Measurements from ENCODE around the gene LCLAT1. TPM values are rescaled to one million over a fixed set of nuclear protein-coding genes. Genes with fewer than 3 reads are reported as not detected.

LCLAT1 gene
- total RNA-seq, 1 donor from 2014 or later = 26.7 TPM

- no peaks in the 10 kb centered on the region for H3K36me3 ChIP-seq (ENCODE audit: control insufficient read depth, insufficient read depth, low read length)
- TF ChIP-seq CTCF (IDR thresholded peaks at IDR 0.05; ENCODE audit: insufficient read depth, low read length, poor library complexity, severe bottlenecking) = no peak
- no peak for DNase-seq (ENCODE audit: low read depth)
- H3K27me3 ChIP-seq (ENCODE audit: control insufficient read depth, insufficient read depth, low read length) = no peaks in the 10 kb centered on the region
- no peak overlapping the region for H3K4me3 ChIP-seq (ENCODE audit: low read depth, low read length)
Measured at GRCh38 chr2:30545875-30546274, 98.8 kb downstream of the LCLAT1 start.

GRCh38 chr2:30548386-30548785 lies 101.3 kb downstream of the LCLAT1 start:
- TF ChIP-seq CTCF (IDR thresholded peaks at IDR 0.05; ENCODE audit: insufficient read depth, low read length, poor library complexity, severe bottlenecking) = no peak
- H3K4me3 ChIP-seq (ENCODE audit: low read depth, low read length) = no peak overlapping the region
- H3K27me3 ChIP-seq (ENCODE audit: control insufficient read depth, insufficient read depth, low read length) = no peaks in the 10 kb centered on the region
- DNase-seq (ENCODE audit: low read depth) = no peak
- no peaks in the 10 kb centered on the region for H3K36me3 ChIP-seq (ENCODE audit: control insufficient read depth, insufficient read depth, low read length)

- Histone ChIP-seq H3K36me3 (ENCODE audit: control insufficient read depth, insufficient read depth, low read length) (no peaks in the 10 kb centered on the region), H3K27me3 (ENCODE audit: control insufficient read depth, insufficient read depth, low read length) (no peaks in the 10 kb centered on the region), H3K4me3 (ENCODE audit: low read depth, low read length) (no peak overlapping the region)
- DNase-seq (ENCODE audit: low read depth) = no peak
- TF ChIP-seq CTCF (IDR thresholded peaks at IDR 0.05; ENCODE audit: insufficient read depth, low read length, poor library complexity, severe bottlenecking) = no peak
Measured at GRCh38 chr2:30549096-30549495, 102.0 kb downstream of the LCLAT1 start.

GRCh38 chr2:30559544-30560275 lies 112.7 kb downstream of the LCLAT1 start:
- no peaks in the 10 kb centered on the region for H3K27me3 ChIP-seq (ENCODE audit: control insufficient read depth, insufficient read depth, low read length)
- no peaks in the 10 kb centered on the region for H3K36me3 ChIP-seq (ENCODE audit: control insufficient read depth, insufficient read depth, low read length)
- TF ChIP-seq CTCF (IDR thresholded peaks at IDR 0.05; ENCODE audit: insufficient read depth, low read length, poor library complexity, severe bottlenecking) = no peak
- H3K4me3 ChIP-seq (ENCODE audit: low read depth, low read length) = no peak overlapping the region
- DNase-seq (ENCODE audit: low read depth) = no peak

GRCh38 chr2:30561349-30561748 lies 114.3 kb downstream of the LCLAT1 start:
- Histone ChIP-seq H3K27me3 (ENCODE audit: control insufficient read depth, insufficient read depth, low read length) (no peaks in the 10 kb centered on the region), H3K36me3 (ENCODE audit: control insufficient read depth, insufficient read depth, low read length) (no peaks in the 10 kb centered on the region), H3K4me3 (ENCODE audit: low read depth, low read length) (no peak overlapping the region)
- TF ChIP-seq CTCF (IDR thresholded peaks at IDR 0.05; ENCODE audit: insufficient read depth, low read length, poor library complexity, severe bottlenecking) = no peak
- no peak for DNase-seq (ENCODE audit: low read depth)

GRCh38 chr2:30565851-30566358 lies 118.9 kb downstream of the LCLAT1 start:
- DNase-seq (ENCODE audit: low read depth) = no peak
- Histone ChIP-seq H3K27me3 (ENCODE audit: control insufficient read depth, insufficient read depth, low read length) (no peaks in the 10 kb centered on the region), H3K36me3 (ENCODE audit: control insufficient read depth, insufficient read depth, low read length) (no peaks in the 10 kb centered on the region), H3K4me3 (ENCODE audit: low read depth, low read length) (no peak overlapping the region)
- no peak for TF ChIP-seq CTCF (IDR thresholded peaks at IDR 0.05; ENCODE audit: insufficient read depth, low read length, poor library complexity, severe bottlenecking)
